Mesodermal cell (in vitro differentiated cells): ENCODE measurements around the gene GOLGA6L6.
"Not testable (repeated sequence)": the region's sequence is repeated elsewhere in the genome, so short reads cannot be mapped to it uniquely, and the experiment has no call there.

Experiments
- H3K27ac ChIP-seq: 2 replicates; pipeline ENCODE4 v1.7.0; 2013; ENCODE audit warnings: mild to moderate bottlenecking, low read depth, low read length, moderate library complexity; ENCODE audit not compliant: severe bottlenecking
- H3K36me3 ChIP-seq: 2 replicates; pipeline ENCODE4 v1.7.1; 2013; ENCODE audit warnings: mild to moderate bottlenecking, low read length, moderate library complexity; ENCODE audit not compliant: control insufficient read depth, insufficient read depth
- H3K4me1 ChIP-seq: one replicate; pipeline ENCODE4 v1.7.1; 2013; ENCODE audit warnings: mild to moderate bottlenecking, low read length; ENCODE audit not compliant: insufficient read depth, control insufficient read depth, poor library complexity, severe bottlenecking
- H3K4me3 ChIP-seq: 2 replicates; pipeline ENCODE4 v1.7.0; 2013; ENCODE audit warnings: low read length, control low read depth, mild to moderate bottlenecking; ENCODE audit not compliant: insufficient read depth, poor library complexity, severe bottlenecking; ENCODE audit errors: extremely low read depth
- H3K9me3 ChIP-seq: 2 replicates; pipeline ENCODE4 v1.7.1; 2013; ENCODE audit warnings: mild to moderate bottlenecking, low read length, moderate library complexity; ENCODE audit not compliant: control insufficient read depth
- WGBS, 2 experiments: methylation state at CpG; one replicate each; pipeline ENCODE4 v1.1.5; 2013; ENCODE audit warnings: missing lambda C conversion rate in 2 of 2; ENCODE audit not compliant: insufficient coverage in 2 of 2; 5-methylcytosine and 5-hydroxymethylcytosine counted together

The GOLGA6L6 gene

DNA sequence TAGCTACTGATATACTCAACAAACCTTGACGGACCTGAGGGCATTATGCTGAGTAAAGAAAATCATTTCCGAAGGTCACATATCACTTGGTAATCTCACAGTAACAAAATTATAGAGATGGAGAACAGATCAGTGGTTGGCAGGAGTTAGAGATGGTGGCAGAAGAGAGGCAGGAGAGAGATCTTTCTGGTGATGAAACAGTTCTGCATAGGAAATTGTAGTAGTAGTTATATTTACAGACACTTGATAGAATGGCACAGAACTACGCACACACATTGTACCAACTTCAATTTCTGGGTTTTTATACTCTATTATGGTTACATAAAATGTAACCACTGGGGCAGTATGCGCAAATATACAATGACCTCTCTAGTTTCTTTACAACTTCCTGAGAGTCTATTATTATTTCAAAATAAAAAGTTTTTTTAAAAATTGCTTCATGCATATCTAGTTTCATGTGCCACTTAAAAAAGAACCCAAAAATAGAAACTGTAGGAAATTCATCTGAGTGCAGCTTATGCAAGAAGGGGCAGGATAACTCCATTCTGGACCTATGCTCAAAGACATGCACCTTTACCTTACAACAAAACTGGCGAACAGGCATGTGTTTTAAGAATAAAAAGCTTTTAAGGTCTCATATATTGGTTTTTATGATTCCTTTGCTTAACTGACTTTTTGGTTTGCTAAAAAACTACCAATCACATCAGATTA lies 39.9 kb downstream of the GOLGA6L6 start:
- not testable (repeated sequence) for H3K36me3 ChIP-seq, H3K9me3 ChIP-seq, H3K4me1 ChIP-seq, H3K4me3 ChIP-seq, H3K27ac ChIP-seq
- WGBS, 2 experiments: no CpG with 5 or more reads among the region's 5 CpGs

DNA sequence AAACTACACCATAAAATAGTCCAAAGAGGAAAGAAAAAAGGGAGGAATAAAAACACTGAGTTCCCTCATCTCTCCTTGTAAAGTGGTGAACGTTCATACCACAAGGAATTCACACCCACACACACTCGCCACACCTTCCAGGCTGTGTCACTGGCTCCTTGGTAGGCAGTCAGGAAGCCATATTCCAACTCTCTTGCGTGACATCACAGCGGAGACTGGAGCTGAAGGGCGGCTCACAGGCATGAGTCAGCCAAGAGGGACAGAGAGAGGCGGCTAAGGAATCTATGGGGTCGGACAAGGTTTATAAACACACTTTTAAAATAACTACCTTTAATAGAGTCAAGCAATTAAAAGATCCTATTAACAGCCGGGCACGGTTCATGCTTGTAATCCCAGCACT lies 43.8 kb downstream of the GOLGA6L6 start:
- H3K27ac ChIP-seq, H3K36me3 ChIP-seq, H3K9me3 ChIP-seq, H3K4me3 ChIP-seq, H3K4me1 ChIP-seq: not testable (repeated sequence)
- WGBS, 2 experiments: no CpG with 5 or more reads among the region's 9 CpGs

GRCh38 chr15:20493035-20493434 lies 48.6 kb downstream of the GOLGA6L6 start:
- H3K27ac ChIP-seq, H3K36me3 ChIP-seq, H3K4me3 ChIP-seq, H3K9me3 ChIP-seq, H3K4me1 ChIP-seq: not testable (repeated sequence)
- no CpG with 5 or more reads among the region's 5 CpGs for WGBS, 2 experiments

GRCh38 chr15:20492598-20492997 lies 49.0 kb downstream of the GOLGA6L6 start:
- H3K9me3 ChIP-seq, H3K36me3 ChIP-seq, H3K4me3 ChIP-seq, H3K27ac ChIP-seq, H3K4me1 ChIP-seq: not testable (repeated sequence)
- no CpG with 5 or more reads among the region's 4 CpGs for WGBS, 2 experiments

DNA sequence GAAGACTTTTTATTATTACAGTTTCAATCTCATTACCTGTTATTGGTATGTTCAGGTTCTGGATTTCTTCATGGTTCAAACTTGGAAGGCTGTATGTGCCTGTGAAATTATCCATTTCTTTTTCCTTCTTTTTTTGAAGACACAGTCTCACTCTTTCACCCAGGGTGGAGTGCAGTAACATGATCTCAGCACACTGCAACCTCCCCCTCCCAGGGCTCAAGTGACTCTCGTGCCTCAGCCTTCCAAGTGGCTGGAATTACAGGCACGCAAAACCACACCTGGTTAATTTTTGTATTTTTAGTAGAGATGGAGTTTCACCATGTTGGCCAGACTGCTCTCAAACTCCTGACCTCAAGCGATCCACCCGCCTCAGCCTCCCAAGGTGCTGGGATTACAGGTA lies 52.3 kb downstream of the GOLGA6L6 start:
- no CpG with 5 or more reads among the region's 4 CpGs for WGBS, 2 experiments

More for the DNA sequence above, 52.3 kb downstream of the GOLGA6L6 start:
- H3K27ac ChIP-seq, H3K4me1 ChIP-seq, H3K4me3 ChIP-seq, H3K9me3 ChIP-seq, H3K36me3 ChIP-seq: not testable (repeated sequence)
